Stimulated activated CD8-positive, alpha-beta memory T cell treated with anti-CD3 and anti-CD28 coated beads, Interleukin-7, amount 100 ng/mL, for 24 hours (primary cell): Measurements from ENCODE around the gene TYMP.
"Not testable (repeated sequence)": the region's sequence is repeated elsewhere in the genome, so short reads cannot be mapped to it uniquely, and the experiment has no call there.

Experiments used
- DNase-seq: peaks from one replicate; pipeline ENCODE4 v3.0.0-alpha.2; 2020; ENCODE audit warnings: low read depth

TYMP gene

GRCh38 chr22:50562523-50563412 is 33.0 kb upstream of the TYMP start, which contains the start of gene SYCE3:
TSS of gene SYCE3 (minus strand) at chr22:50562919. CDS start at chr22:50556405, 6,514 bp downstream.
- DNase-seq = peak; percentile 96

- no peak for DNase-seq
These were observed 31.9 kb upstream of the TYMP start for GRCh38 chr22:50561401-50562358.

- no peak for DNase-seq
These were observed 30.2 kb upstream of the TYMP start for GRCh38 chr22:50560034-50560433.

GRCh38 chr22:50556703-50557102 is 26.9 kb upstream of the TYMP start:
- DNase-seq = no peak

GRCh38 chr22:50553310-50553709 is 23.5 kb upstream of the TYMP start:
- no peak for DNase-seq

- no peak for DNase-seq
These were observed 21.4 kb upstream of the TYMP start for GRCh38 chr22:50551160-50551752.

- DNase-seq = no peak
These were observed 20.6 kb upstream of the TYMP start for GRCh38 chr22:50550395-50550794.

- DNase-seq = no peak
These were observed 19.3 kb upstream of the TYMP start for GRCh38 chr22:50548921-50549790.

GRCh38 chr22:50548040-50548920 is 18.5 kb upstream of the TYMP start:
- DNase-seq = no peak

- no peak for DNase-seq
These were observed 17.6 kb upstream of the TYMP start for GRCh38 chr22:50547263-50547985.

GRCh38 chr22:50546326-50547262 is 16.8 kb upstream of the TYMP start:
- no peak for DNase-seq

- DNase-seq = no peak
These were observed 15.9 kb upstream of the TYMP start, which contains the start of gene KLHDC7B for GRCh38 chr22:50545522-50546325. TSS of gene KLHDC7B (plus strand) at chr22:50545899. CDS start at chr22:50546244, 345 bp downstream.

GRCh38 chr22:50544746-50545253 is 15.0 kb upstream of the TYMP start:
- DNase-seq = no peak

- DNase-seq = peak; percentile 63
These were observed 14.4 kb upstream of the TYMP start for GRCh38 chr22:50544078-50544745.

- no peak for DNase-seq
These were observed 12.7 kb upstream of the TYMP start for GRCh38 chr22:50542416-50542927.

- DNase-seq = not testable (repeated sequence)
These were observed 11.8 kb upstream of the TYMP start for GRCh38 chr22:50541667-50542026.
